ENCODE data around the gene KRTAP12-2.

Gene KRTAP12-2

GRCh38 chr21:44666401-44667320 lies at the start of gene KRTAP12-2:
TSS of gene KRTAP12-2 (minus strand) at chr21:44666927. CDS start at chr21:44666886, 41 bp downstream.
- no peak for DNase-seq (ENCODE audit: low read depth in 2 of 2)

- no peak for DNase-seq (ENCODE audit: low read depth in 2 of 2)
Observed at GRCh38 chr21:44714905-44715304, 48.2 kb upstream of the KRTAP12-2 start.

- no peak for DNase-seq (ENCODE audit: low read depth in 2 of 2)
Observed at GRCh38 chr21:44713846-44714245, 47.1 kb upstream of the KRTAP12-2 start.

- DNase-seq (ENCODE audit: low read depth in 2 of 2) = no peak
Observed at GRCh38 chr21:44713130-44713529, 46.4 kb upstream of the KRTAP12-2 start.

GRCh38 chr21:44712203-44713028 lies 45.7 kb upstream of the KRTAP12-2 start:
- no peak for DNase-seq (ENCODE audit: low read depth in 2 of 2)

GRCh38 chr21:44711327-44712202 lies 44.8 kb upstream of the KRTAP12-2 start, which contains the start of gene TSPEAR:
TSS of gene TSPEAR (minus strand) at chr21:44711572. CDS start at chr21:44711514, 58 bp downstream.
- DNase-seq (ENCODE audit: low read depth in 2 of 2) = no peak

GRCh38 chr21:44710756-44711326 lies 44.1 kb upstream of the KRTAP12-2 start:
- no peak for DNase-seq (ENCODE audit: low read depth in 2 of 2)

- no peak for DNase-seq (ENCODE audit: low read depth in 2 of 2)
Observed at GRCh38 chr21:44710294-44710665, 43.6 kb upstream of the KRTAP12-2 start.

- DNase-seq (ENCODE audit: low read depth in 2 of 2) = no peak
Observed at GRCh38 chr21:44709426-44710293, 42.9 kb upstream of the KRTAP12-2 start.

GRCh38 chr21:44708866-44709425 lies 42.2 kb upstream of the KRTAP12-2 start:
- DNase-seq (ENCODE audit: low read depth in 2 of 2) = no peak

- DNase-seq (ENCODE audit: low read depth in 2 of 2) = no peak
Observed at GRCh38 chr21:44708213-44708865, 41.6 kb upstream of the KRTAP12-2 start.

- DNase-seq (ENCODE audit: low read depth in 2 of 2) = no peak
Observed at GRCh38 chr21:44706706-44707581, 40.2 kb upstream of the KRTAP12-2 start.

- DNase-seq (ENCODE audit: low read depth in 2 of 2) = no peak
Observed at GRCh38 chr21:44706026-44706705, 39.4 kb upstream of the KRTAP12-2 start.

GRCh38 chr21:44704636-44705001 lies 37.9 kb upstream of the KRTAP12-2 start:
- no peak for DNase-seq (ENCODE audit: low read depth in 2 of 2)

- DNase-seq (ENCODE audit: low read depth in 2 of 2) = no peak
Observed at GRCh38 chr21:44703731-44704635, 37.3 kb upstream of the KRTAP12-2 start.

GRCh38 chr21:44702973-44703730 lies 36.4 kb upstream of the KRTAP12-2 start:
- DNase-seq (ENCODE audit: low read depth in 2 of 2) = no peak

Measured in stimulated activated CD8-positive, alpha-beta memory T cell treated with anti-CD3 and anti-CD28 coated beads, Interleukin-7, amount 100 ng/mL, for 1 hour (primary cell).